HG03095 (cell line): ENCODE results near the gene PCDHGB6.
"Not testable (repeated sequence)": the region's sequence is repeated elsewhere in the genome, so short reads cannot be mapped to it uniquely, and the experiment has no call there.

Source experiments
- ATAC-seq: cut with Tn5 transposase; IDR thresholded peaks from one replicate; pipeline ENCODE4 v1.9.1; 2021; ENCODE audit warnings: moderate library complexity; ENCODE audit not compliant: unreplicated experiment

PCDHGB6 gene

DNA sequence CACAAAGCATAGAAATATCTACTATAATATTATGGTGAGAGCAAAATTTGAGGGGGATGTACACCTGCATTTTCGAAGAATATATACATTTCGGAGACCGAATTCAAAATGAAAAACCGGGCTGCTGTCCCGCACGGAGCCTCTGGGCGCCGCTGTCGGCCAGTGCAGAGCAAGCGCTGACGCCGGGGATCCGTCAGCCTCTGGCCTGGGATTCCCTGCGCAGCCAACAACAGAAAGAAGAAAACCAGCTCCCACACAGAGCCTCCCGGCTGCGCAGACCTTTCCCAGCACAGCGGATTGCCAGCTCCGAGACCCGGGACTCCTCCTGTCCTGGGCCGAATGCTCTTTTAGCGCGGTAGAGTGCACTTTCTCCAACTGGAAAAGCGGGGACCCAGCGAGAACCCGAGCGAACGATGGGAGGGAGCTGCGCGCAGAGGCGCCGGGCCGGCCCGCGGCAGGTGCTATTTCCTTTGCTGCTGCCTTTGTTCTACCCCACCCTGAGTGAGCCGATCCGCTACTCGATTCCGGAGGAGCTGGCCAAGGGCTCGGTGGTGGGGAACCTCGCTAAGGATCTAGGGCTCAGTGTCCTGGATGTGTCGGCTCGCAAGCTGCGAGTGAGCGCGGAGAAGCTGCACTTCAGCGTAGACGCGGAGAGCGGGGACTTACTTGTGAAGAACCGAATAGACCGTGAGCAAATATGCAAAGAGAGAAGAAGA is at the start of gene PCDHGB6:
Gene PCDHGB6 (plus strand): TSS at position 232 of the 716 bp plus-strand sequence. CDS start 182 bp downstream, at position 414.
- peak; percentile 68 for ATAC-seq

DNA sequence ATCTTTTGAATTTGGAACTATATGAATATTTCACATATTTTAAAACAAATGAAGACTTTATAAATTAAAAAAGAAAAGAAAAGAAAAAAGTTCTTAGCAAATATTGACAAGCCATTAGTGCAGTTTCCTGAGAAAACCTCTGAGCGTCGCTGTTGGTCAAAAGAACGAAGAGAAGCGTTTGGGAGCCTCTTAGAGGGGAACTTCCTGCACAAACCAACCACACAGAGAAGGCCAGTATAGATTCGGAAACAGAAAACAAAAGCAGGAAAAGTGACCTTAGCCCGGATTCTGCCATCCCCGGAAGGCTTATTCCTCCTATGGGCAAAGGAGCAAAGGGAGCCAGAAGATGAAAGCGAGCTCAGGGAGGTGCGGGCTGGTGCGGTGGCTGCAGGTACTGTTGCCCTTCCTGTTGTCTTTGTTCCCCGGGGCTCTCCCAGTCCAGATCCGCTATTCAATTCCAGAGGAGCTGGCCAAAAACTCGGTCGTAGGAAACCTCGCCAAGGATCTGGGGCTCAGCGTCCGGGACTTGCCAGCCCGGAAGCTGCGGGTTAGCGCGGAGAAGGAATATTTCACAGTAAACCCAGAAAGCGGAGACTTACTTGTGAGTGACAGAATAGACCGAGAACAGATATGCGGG is 47.9 kb upstream of the PCDHGB6 start, which contains the start of gene PCDHGB2:
Gene PCDHGB2 (plus strand): TSS at position 205 of the 637 bp plus-strand sequence. CDS start 142 bp downstream, at position 347.
- ATAC-seq, result no peak

DNA sequence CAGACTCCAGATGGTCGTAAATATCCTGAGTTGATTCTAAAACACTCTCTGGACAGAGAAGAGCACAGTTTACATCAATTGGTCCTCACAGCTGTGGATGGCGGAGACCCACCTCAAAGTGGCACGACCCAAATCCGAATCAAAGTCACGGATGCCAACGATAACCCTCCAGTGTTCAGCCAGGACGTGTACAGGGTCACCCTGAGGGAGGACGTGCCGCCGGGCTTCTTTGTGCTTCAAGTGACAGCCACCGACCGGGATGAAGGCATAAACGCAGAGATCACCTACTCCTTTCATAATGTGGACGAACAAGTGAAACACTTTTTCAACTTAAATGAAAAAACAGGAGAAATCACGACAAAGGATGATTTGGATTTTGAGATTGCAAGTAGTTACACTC is 47.1 kb upstream of the PCDHGB6 start:
- ATAC-seq, result no peak

DNA sequence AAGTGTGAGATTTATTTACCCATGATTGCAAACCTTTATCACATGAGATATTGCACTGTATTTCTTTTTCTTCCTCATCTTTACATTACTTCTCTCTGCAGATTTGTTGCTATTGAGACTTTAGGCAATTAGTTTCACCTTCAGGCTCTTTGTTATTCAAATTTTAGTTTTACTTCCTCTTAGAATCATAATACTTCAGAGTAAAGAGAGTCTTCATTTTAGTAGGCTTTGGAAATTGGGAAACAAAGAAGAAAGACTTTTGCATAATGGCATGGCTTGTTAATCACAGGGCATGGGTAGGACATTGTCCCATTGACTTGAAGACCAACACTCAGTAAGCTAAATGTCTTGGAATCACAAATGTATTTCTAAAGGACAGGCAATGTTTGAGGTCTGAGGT is 45.1 kb upstream of the PCDHGB6 start:
- no peak for ATAC-seq

DNA sequence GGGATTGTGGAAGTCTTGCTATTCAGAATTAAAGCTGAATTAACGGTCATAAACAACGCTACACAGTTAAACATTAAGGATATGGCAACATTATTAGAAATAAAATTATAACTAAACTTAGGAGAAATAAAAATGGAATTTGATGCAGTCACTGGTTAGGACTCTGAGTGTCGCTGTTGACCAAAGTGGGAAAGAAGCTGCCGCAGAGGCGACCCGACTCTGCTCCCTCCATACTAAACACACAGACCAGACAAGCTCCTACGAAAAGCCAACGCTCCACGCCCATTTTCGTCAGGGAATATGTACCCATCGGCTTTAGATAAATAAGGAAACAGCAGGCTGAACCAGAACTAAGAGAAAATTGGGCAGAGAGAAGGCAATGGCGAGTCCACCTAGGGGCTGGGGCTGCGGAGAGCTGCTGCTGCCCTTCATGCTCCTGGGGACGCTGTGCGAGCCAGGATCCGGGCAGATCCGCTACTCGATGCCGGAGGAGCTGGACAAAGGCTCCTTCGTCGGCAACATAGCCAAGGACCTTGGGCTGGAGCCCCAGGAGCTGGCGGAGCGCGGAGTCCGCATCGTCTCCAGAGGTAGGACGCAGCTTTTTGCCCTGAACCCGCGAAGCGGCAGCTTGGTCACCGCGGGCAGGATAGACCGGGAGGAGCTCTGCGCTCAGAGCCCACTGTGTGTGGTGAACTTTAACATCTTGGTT is 43.7 kb upstream of the PCDHGB6 start, which contains the start of gene PCDHGA5:
Gene PCDHGA5 (plus strand): TSS at position 211 of the 709 bp plus-strand sequence. CDS start 169 bp downstream, at position 380.
- ATAC-seq, result no peak

DNA sequence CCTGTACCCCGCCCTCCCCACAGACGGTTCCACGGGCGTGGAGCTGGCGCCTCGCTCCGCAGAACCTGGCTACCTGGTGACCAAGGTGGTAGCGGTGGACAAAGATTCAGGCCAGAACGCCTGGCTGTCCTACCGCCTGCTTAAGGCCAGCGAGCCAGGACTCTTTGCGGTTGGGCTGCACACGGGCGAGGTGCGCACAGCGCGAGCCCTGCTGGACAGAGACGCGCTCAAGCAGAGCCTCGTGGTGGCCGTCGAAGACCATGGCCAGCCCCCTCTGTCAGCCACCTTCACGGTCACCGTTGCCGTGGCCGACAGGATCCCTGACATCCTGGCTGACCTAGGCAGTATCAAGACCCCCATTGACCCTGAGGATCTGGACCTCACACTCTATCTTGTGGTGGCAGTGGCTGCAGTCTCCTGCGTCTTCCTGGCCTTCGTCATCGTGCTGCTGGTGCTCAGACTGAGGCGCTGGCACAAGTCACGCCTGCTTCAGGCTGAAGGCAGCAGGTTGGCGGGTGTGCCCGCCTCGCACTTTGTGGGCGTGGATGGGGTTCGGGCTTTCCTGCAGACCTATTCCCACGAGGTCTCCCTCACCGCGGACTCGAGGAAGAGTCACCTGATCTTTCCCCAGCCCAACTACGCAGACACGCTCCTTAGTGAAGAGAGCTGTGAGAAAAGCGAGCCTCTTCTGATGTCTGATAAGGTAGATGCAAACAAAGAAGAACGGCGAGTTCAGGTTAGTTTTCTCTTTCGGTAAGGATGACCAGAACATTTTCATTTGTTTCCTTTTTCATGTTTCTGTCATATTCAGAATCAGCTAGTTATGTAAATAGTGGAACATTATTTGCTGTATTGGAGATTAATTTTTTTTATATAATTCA is 41.6 kb upstream of the PCDHGB6 start:
- ATAC-seq, result no peak

DNA sequence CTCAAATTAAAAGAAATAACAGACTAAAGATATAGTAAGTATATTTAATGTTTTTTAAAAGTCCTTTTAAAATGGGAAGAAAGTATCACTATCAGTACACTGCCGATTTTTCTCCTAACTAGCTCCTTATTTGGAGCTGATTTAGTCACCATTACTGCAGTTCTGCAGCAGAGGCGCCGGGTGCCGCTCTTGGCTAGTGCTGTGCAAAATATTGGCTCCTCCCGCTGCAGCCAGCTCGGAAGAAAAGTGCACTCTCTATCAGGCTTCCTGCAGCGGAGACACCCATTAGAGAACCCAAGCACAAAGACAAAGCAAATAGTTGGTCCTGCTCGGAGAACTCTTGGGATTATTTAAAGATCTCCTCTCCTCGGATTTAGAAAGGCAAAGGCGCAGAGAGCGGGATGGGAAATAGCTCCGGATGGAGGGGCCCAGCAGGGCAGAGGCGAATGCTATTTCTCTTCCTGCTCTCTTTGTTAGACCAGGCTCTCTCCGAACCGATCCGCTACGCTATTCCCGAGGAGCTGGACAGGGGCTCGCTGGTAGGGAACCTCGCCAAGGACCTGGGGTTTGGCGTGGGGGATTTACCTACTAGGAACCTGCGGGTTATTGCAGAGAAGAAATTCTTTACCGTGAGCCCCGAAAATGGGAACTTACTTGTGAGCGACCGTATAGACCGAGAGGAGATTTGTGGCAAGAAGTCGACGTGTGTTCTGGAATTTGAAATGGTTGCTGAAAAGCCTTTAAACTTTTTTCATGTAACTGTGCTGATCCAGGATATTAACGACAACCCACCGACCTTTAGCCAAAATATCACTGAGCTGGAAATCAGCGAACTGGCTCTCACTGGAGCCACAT is 37.6 kb upstream of the PCDHGB6 start, which contains the start of gene PCDHGB3:
Gene PCDHGB3 (plus strand): TSS at position 249 of the 855 bp plus-strand sequence. CDS start 153 bp downstream, at position 402.
- ATAC-seq, result peak; percentile 99

DNA sequence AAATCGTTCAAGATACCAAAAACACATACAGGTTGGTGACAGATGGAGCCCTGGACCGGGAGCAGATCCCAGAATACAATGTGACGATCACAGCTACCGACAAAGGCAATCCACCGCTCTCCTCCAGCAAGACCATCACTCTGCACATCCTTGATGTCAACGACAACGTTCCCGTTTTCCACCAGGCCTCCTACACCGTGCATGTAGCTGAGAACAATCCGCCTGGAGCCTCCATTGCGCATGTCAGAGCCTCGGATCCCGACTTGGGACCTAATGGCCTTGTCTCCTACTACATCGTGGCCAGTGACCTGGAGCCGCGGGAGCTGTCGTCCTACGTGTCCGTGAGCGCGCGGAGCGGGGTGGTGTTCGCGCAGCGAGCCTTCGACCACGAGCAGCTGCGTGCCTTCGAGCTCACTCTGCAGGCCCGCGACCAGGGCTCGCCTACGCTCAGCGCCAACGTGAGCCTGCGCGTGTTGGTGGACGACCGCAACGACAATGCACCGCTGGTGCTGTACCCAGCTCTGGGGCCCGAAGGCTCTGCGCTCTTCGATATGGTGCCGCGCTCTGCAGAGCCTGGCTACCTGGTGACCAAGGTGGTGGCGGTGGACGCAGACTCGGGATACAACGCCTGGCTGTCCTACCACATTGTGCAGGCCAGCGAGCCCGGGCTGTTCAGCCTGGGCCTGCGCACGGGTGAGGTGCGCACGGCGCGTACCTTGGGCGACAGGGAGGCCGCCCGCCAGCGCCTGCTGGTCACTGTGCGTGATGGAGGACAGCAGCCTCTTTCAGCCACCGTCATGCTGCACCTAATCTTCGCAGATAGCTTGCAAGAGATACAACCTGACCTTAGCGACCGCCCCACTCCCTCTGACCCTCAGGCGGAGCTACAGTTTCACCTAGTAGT is 36.0 kb upstream of the PCDHGB6 start:
- no peak for ATAC-seq

DNA sequence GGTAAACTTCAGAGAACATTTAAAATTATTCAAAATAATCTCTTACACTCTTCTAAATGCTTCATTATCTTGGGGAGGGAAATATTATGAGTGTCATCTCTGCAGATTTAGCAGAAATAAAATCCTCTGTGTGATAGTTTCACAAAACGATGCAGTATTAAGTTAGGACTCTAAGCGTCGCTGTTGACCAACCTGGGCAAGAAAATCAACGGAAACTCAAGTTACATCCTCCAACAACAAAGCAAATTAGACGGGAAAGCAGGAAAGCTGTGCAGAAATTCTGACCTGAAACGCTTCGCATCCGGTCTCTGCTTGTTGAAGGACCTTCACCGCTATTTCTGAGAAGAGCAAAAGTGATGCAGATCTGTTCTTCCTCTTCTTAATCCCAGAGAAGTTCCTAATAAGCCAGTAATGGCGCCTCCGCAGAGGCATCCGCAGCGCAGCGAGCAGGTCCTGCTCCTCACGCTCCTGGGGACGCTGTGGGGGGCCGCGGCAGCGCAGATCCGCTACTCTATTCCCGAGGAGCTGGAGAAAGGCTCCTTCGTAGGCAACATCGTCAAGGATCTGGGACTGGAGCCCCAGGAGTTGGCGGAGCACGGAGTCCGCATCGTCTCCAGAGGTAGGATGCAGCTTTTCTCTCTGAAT is 34.0 kb upstream of the PCDHGB6 start, which contains the start of gene PCDHGA6:
Gene PCDHGA6 (plus strand): TSS at position 219 of the 645 bp plus-strand sequence. CDS start 193 bp downstream, at position 412.
- ATAC-seq, result no peak

DNA sequence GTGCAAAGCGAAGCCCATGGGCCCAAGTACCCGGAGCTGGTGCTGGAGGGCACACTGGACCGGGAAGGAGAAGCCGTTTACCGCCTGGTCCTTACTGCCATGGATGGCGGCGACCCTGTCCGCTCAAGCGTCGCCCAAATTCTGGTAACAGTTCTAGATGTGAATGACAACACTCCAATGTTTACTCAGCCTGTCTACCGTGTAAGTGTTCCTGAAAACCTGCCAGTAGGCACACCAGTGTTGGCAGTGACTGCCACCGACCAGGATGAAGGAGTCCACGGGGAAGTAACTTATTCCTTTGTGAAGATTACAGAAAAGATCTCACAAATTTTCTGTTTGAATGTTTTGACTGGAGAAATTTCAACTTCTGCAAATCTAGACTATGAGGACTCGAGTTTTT is 33.2 kb upstream of the PCDHGB6 start:
- ATAC-seq, result no peak

DNA sequence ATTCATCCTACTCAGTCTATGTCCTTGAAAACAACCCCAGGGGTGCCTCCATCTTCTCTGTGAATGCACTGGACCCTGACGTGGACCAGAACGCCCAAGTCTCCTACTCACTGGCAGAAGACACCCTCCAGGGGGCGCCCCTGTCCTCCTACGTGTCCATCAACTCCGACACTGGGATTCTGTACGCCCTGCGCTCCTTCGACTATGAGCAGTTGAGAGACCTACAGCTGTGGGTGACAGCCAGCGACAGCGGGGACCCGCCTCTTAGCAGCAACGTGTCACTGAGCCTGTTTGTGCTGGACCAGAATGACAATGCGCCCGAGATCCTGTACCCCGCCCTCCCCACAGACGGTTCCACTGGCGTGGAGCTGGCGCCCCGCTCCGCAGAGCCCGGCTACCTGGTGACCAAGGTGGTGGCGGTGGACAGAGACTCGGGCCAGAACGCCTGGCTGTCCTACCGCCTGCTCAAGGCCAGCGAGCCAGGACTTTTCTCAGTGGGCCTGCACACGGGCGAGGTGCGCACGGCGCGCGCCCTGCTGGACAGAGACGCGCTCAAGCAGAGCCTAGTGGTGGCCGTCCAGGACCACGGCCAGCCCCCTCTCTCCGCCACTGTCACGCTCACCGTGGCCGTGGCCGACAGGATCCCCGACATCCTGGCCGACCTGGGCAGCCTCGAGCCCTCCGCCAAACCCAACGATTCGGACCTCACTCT is 32.2 kb upstream of the PCDHGB6 start:
- ATAC-seq, result not testable (repeated sequence)

DNA sequence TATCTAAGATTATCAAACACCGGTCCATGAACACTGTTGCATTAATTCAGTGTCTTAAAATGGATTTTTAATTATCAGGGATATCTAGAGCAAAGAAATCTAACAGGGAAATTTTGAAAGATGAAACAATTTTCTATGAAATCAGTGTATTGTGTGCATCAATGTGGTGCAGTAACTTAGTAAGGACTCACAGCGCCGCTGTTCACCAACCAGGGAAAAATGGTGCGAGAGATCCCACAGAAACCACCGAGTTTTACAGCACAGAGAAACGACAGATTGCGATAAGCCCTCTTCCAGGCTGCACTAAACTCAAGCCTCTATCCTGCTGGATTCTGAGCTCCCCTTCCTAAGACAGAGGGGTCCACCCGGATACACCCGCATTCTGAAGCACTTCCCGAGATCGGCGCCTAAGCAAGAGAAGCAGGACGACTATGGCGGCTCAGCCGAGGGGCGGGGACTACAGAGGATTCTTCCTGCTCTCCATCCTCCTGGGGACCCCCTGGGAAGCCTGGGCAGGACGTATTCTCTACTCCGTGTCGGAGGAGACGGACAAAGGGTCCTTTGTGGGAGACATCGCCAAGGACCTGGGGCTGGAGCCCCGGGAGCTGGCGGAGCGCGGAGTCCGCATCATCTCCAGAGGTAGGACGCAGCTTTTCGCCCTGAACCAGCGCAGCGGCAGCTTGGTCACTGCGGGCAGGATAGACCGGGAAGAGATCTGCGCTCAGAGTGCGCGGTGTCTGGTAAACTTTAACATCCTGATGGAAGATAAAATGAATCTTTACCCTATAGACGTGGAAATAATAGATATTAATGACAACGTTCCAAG is 25.1 kb upstream of the PCDHGB6 start, which contains the start of gene PCDHGA7:
Gene PCDHGA7 (plus strand): TSS at position 274 of the 826 bp plus-strand sequence. CDS start 158 bp downstream, at position 432.
- ATAC-seq, result no peak

DNA sequence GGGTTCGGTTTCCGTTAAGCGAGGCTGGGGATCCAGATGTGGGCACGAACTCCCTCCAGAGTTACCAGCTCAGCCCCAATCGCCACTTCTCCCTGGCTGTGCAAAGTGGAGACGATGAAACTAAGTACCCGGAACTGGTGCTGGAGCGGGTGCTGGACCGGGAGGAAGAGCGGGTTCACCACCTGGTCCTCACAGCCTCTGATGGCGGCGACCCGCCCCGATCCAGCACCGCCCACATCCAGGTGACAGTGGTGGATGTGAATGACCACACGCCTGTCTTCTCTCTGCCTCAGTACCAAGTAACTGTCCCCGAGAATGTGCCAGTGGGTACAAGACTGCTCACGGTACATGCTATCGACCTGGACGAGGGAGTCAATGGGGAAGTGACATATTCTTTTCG is 24.5 kb upstream of the PCDHGB6 start:
- ATAC-seq, result no peak

DNA sequence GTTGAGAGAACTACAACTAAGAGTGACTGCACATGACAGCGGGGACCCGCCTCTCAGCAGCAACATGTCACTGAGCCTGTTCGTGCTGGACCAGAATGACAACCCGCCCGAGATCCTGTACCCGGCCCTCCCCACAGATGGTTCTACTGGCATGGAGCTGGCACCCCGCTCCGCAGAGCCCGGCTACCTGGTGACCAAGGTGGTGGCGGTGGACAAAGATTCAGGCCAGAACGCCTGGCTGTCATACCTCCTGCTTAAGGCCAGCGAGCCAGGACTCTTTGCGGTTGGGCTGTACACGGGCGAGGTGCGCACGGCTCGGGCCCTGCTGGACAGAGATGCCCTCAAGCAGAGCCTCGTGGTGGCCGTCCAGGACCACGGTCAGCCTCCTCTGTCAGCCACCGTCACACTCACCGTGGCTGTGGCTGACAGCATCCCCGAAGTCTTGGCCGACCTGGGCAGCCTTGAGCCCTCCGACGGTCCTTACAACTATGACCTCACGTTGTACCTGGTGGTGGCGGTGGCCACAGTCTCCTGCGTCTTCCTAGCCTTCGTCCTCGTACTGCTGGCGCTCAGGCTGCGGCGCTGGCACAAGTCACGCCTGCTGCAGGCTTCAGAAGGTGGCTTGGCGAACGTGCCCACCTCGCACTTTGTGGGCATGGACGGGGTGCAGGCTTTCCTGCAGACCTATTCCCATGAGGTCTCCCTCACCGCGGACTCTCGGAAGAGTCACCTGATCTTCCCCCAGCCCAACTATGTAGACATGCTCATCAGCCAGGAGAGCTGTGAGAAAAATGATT is 23.2 kb upstream of the PCDHGB6 start:
- no peak for ATAC-seq

DNA sequence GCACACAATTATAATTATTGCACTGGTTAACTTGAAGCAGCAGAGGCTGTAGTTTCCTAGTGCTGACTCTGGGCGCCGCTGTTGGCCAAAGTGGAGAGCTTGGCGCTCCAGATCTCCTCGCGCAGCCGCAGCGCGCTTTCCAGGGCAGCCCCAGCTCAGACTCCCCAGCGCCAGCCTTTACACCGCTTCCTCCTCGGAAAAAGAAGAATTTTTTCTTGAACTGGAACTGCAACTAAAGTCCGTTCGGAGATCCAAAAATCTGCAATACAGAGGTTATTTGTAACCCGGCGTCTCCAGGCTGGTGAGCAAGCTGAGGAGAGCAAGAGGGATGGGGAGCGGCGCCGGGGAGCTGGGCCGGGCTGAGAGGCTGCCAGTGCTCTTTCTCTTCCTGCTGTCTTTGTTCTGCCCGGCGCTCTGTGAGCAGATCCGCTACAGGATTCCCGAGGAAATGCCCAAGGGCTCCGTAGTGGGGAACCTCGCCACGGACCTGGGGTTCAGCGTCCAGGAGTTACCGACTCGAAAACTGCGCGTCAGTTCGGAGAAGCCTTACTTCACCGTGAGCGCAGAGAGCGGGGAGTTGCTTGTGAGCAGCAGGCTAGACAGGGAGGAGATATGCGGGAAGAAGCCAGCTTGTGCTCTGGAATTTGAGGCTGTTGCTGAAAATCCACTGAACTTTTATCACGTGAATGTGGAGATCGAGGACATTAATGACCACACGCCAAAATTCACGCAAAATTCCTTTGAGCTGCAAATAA is 20.1 kb upstream of the PCDHGB6 start, which contains the start of gene PCDHGB4:
Gene PCDHGB4 (plus strand): TSS at position 142 of the 755 bp plus-strand sequence. CDS start 187 bp downstream, at position 329.
- ATAC-seq, result not testable (repeated sequence)
